GM23248 (cell line): ENCODE data around the gene GNAT3.

Source experiments
- EZH2 ChIP-seq: fragments of 200-600 bp; sonication (generic); IDR thresholded peaks from 2 replicates; pipeline ENCODE4 v1.6.1; 2018; ENCODE audit warnings: antibody characterized with exemption, mild to moderate bottlenecking; ENCODE audit not compliant: insufficient read depth, poor library complexity, severe bottlenecking
- EZH2phosphoT487 ChIP-seq: fragments of 200-600 bp; sonication (generic); IDR thresholded peaks from 2 replicates; pipeline ENCODE4 v1.6.1; 2018; ENCODE audit warnings: antibody characterized with exemption, moderate library complexity, mild to moderate bottlenecking, low read depth; ENCODE audit not compliant: insufficient read depth

DNA sequence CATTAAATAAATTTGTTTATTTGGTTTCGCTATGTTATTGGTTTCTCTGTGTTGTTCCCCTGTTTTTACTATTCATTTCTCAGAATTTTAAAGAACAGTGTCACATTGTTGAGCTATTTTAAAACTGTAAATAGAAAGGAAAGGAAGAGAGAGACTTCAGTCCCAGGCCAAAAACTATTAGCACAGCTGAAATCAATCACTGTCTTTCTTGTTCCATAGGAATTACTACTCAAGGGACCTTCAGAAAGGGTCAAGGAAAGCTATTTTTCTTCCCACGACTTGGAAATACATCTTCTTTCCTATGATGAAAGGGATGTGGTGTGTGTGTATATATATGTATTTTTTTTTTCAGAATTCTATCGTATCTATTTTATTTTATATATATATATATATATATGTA is 29.0 kb upstream of the GNAT3 start:
- no peak for TF ChIP-seq EZH2
- TF ChIP-seq EZH2phosphoT487: no peak
